Neural progenitor cell (in vitro differentiated cells): ENCODE measurements around the gene IQGAP2.

ENCODE experiments used
- CTCF ChIP-seq: fragments of 200-600 bp; sonication (generic); IDR thresholded peaks from 2 replicates; pipeline ENCODE4 v1.5.1; 2017; ENCODE audit warnings: antibody characterized with exemption, mild to moderate bottlenecking
- EZH2 ChIP-seq: fragments of 200-600 bp; sonication (generic); IDR thresholded peaks from 2 replicates; pipeline ENCODE4 v1.6.1; 2017; ENCODE audit warnings: antibody characterized with exemption, mild to moderate bottlenecking, moderate library complexity

GRCh38 chr5:76548525-76549229 lies 145.6 kb downstream of the IQGAP2 start:
- TF ChIP-seq CTCF (no peak), EZH2 (no peak)
